Fibroblast of the conjunctiva (primary cell): Measurements from ENCODE around the gene SPIRE1.

Experiments
- DNase-seq: peaks from one replicate; pipeline ENCODE4 v3.0.0-alpha.2; 2010; ENCODE audit warnings: low read depth

The SPIRE1 gene

GRCh38 chr18:12445554-12445953, 212.4 kb downstream of the SPIRE1 start:
- DNase-seq = no peak

- no peak for DNase-seq
These were observed 214.4 kb downstream of the SPIRE1 start for GRCh38 chr18:12443551-12443950.

GRCh38 chr18:12442946-12443345, 215.0 kb downstream of the SPIRE1 start:
- DNase-seq = no peak

GRCh38 chr18:12441475-12442034, 216.4 kb downstream of the SPIRE1 start:
- DNase-seq = no peak

- no peak for DNase-seq
These were observed 219.7 kb downstream of the SPIRE1 start for GRCh38 chr18:12438257-12438656.

- DNase-seq = no peak
These were observed 222.0 kb downstream of the SPIRE1 start for GRCh38 chr18:12435867-12436266.

- DNase-seq = no peak
These were observed 223.4 kb downstream of the SPIRE1 start for GRCh38 chr18:12434541-12434929.

GRCh38 chr18:12433829-12434540, 223.9 kb downstream of the SPIRE1 start:
- no peak for DNase-seq

GRCh38 chr18:12432881-12433280, 225.0 kb downstream of the SPIRE1 start:
- DNase-seq = no peak

- no peak for DNase-seq
These were observed 225.7 kb downstream of the SPIRE1 start for GRCh38 chr18:12432196-12432595.

GRCh38 chr18:12431561-12431960, 226.3 kb downstream of the SPIRE1 start:
- no peak for DNase-seq

GRCh38 chr18:12430137-12430990, 227.5 kb downstream of the SPIRE1 start:
- DNase-seq = no peak

GRCh38 chr18:12429556-12429955, 228.4 kb downstream of the SPIRE1 start:
- no peak for DNase-seq

- DNase-seq = no peak
These were observed 229.0 kb downstream of the SPIRE1 start for GRCh38 chr18:12428923-12429322.

- DNase-seq = no peak
These were observed 231.0 kb downstream of the SPIRE1 start for GRCh38 chr18:12426924-12427323.

GRCh38 chr18:12424252-12424651, 233.7 kb downstream of the SPIRE1 start:
- DNase-seq = no peak

GRCh38 chr18:12423820-12424219, 234.1 kb downstream of the SPIRE1 start:
- no peak for DNase-seq

GRCh38 chr18:12423393-12423792, 234.5 kb downstream of the SPIRE1 start:
- DNase-seq = no peak

- no peak for DNase-seq
These were observed 235.0 kb downstream of the SPIRE1 start for GRCh38 chr18:12422936-12423335.

- no peak for DNase-seq
These were observed 236.2 kb downstream of the SPIRE1 start for GRCh38 chr18:12421732-12422131.

- no peak for DNase-seq
These were observed 237.0 kb downstream of the SPIRE1 start for GRCh38 chr18:12420821-12421421.

- no peak for DNase-seq
These were observed 240.2 kb downstream of the SPIRE1 start for GRCh38 chr18:12417687-12418086.
